Measurements from ENCODE around the gene WDR6. TPM values are rescaled to one million over a fixed set of nuclear protein-coding genes. Genes with fewer than 3 reads are reported as not detected.
"Not testable (repeated sequence)": the region's sequence is repeated elsewhere in the genome, so short reads cannot be mapped to it uniquely, and the experiment has no call there.

WDR6 gene
- polyA plus RNA-seq, 1 donor from 2014 or later: 81.4 TPM

DNA sequence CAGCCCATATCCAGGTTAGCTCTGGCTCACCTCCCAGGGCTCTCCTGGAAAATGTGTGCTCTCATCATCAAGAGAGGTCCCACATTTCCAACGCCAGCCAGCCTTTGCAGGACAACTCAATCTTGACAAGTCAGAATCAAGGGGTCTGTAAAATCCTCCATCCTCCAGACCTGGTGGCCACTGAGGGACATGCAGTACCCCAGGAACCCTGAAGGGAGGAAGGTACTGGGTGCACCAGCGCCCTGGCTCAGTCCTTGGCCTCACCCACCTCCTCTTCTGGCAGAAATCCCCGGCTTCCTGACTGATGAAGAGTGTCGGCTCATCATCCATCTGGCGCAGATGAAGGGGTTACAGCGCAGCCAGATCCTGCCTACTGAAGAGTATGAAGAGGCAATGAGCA lies 6.0 kb upstream of the WDR6 start:
- H3K36me3 Mint-ChIP-seq: no peaks in the 10 kb centered on the region

DNA sequence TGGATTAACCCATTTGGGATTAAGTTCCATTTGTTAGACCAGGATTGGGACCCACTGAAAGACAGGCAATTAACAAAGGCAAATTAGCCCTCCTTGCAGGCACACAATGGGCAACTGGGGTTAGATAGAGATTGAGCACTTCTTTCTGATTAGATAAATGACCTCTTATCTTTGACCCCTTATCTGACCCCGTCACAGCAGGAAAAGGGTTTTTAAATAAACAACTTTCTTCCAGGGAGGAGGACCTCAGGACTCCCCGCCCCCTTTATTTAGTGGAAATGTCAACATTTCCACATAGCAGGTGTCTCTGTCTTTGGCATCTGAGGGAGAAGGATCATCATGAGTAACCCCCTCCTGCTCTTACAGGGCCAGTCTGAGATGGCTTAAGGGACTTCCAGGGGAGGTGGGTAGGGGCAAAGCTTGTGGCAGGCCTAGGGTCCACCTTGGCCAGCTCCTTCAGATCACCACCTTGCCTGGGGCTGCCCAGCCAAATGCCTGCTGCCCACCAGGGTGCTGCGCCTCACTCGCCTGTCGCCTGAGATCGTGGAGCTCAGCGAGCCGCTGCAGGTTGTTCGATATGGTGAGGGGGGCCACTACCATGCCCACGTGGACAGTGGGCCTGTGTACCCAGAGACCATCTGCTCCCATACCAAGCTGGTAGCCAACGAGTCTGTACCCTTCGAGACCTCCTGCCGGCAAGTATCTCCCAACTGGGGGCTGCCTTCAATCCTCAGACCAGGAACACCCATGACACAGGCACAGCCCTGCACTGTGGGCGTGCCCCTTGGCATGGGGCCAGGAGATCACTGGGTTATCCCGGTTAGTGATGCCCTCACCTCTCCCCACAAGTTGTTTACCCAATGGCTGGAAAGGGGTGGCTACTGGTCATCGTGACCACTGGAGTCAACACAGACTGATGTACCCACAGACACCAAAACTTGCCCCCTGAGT lies 2.6 kb upstream of the WDR6 start:
- Mint-ChIP-seq H3K27ac (peak overlapping the region in 1 of 3 donors; percentile 64), H3K27me3 (no peaks in the 10 kb centered on the region), H3K4me1 (peaks cover 13 to 22% (median 20%) of the 10 kb centered on the region in 3 donors), H3K4me3 (peak overlapping the region in 2 of 4 donors; percentile 16 to 65), H3K9me3 (no peaks in the 10 kb centered on the region), H3K36me3 (no peaks in the 10 kb centered on the region)

More for the DNA sequence above, 6.0 kb upstream of the WDR6 start:
- Mint-ChIP-seq H3K4me1 (peaks cover 0 to 1% (median under 1%) of the 10 kb centered on the region in 3 donors), H3K4me3 (peak overlapping the region in 1 of 4 donors; percentile 53), H3K27ac (no peak overlapping the region), H3K9me3 (no peaks in the 10 kb centered on the region), H3K27me3 (no peaks in the 10 kb centered on the region)

DNA sequence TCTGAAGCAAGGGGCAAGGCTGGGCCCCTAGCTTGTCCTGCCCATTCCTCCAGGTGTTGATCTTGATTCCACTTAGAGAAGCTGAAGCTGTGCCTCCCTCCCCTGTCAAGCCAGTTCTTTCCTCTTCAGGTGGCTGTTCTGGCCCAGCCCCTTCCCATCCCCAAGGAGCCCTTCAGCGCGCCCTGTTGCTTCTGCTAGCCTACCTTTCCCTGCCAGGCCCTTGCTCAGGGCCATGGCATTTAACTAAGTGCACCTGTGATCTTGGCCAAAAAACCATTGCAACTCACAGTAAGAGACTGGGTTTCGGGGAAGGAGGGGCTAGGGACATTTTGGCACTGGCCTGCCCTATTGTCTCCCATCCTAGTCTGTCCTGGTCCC lies 1.9 kb upstream of the WDR6 start:
- Mint-ChIP-seq H3K4me1 (peaks cover 13 to 22% (median 20%) of the 10 kb centered on the region in 3 donors), H3K9me3 (no peaks in the 10 kb centered on the region), H3K36me3 (no peaks in the 10 kb centered on the region), H3K27ac (peak overlapping the region in 1 of 3 donors; percentile 64), H3K4me3 (peak overlapping the region in 2 of 4 donors; percentile 16 to 65), H3K27me3 (no peaks in the 10 kb centered on the region)

DNA sequence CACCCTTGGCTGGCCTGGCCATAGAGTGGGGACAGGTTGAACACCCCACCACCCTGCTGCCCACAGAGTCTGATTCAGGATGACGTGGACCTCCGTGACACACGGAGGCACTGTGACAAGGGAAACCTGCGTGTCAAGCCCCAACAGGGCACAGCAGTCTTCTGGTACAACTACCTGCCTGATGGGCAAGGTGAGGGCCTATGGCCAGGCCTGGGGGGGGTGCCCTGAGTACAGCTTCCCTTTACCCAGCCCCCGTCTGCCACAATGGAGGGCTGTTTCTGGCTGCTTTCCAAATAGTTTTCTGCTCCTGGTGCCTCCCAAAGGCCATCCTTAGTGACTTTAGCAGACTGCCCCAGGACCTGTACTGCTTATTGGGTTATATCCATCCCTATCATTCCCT lies 1.2 kb upstream of the WDR6 start:
- no peaks in the 10 kb centered on the region for H3K36me3 Mint-ChIP-seq
- no peaks in the 10 kb centered on the region for H3K27me3 Mint-ChIP-seq
- no peaks in the 10 kb centered on the region for H3K9me3 Mint-ChIP-seq
- peak overlapping the region in 3 of 4 donors; percentile 99 to 100 (median 100) for H3K4me3 Mint-ChIP-seq
- peak overlapping the region in 1 of 3 donors; percentile 4 for H3K27ac Mint-ChIP-seq
- H3K4me1 Mint-ChIP-seq: peaks cover 13 to 22% (median 20%) of the 10 kb centered on the region in 3 donors

DNA sequence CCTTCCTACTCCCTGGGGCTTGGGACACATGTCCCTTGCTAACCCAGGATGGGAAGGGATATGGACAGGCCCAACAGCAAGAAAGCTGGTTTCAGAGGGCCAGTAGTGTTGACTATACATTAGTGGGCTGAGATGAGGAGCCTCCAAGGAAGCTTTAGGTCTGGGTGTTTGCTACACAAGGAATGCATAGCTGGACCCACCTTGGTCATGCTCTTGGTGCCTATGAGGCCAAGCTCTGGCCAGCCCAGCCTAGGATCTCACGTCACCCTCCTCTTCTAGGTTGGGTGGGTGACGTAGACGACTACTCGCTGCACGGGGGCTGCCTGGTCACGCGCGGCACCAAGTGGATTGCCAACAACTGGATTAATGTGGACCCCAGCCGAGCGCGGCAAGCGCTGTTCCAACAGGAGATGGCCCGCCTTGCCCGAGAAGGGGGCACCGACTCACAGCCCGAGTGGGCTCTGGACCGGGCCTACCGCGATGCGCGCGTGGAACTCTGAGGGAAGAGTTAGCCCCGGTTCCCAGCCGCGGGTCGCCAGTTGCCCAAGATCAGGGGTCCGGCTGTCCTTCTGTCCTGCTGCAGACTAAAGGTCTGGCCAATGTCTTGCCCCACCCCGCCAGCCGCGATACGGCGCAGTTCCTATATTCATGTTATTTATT lies 653 bp upstream of the WDR6 start:
- H3K9me3 Mint-ChIP-seq: no peaks in the 10 kb centered on the region
- no peaks in the 10 kb centered on the region for H3K27me3 Mint-ChIP-seq
- no peaks in the 10 kb centered on the region for H3K36me3 Mint-ChIP-seq
- H3K27ac Mint-ChIP-seq: peak overlapping the region; percentile 97 to 99 (median 98)
- H3K4me3 Mint-ChIP-seq: peak overlapping the region; percentile 99 to 100 (median 100)
- peaks cover 13 to 22% (median 20%) of the 10 kb centered on the region in 3 donors for H3K4me1 Mint-ChIP-seq

DNA sequence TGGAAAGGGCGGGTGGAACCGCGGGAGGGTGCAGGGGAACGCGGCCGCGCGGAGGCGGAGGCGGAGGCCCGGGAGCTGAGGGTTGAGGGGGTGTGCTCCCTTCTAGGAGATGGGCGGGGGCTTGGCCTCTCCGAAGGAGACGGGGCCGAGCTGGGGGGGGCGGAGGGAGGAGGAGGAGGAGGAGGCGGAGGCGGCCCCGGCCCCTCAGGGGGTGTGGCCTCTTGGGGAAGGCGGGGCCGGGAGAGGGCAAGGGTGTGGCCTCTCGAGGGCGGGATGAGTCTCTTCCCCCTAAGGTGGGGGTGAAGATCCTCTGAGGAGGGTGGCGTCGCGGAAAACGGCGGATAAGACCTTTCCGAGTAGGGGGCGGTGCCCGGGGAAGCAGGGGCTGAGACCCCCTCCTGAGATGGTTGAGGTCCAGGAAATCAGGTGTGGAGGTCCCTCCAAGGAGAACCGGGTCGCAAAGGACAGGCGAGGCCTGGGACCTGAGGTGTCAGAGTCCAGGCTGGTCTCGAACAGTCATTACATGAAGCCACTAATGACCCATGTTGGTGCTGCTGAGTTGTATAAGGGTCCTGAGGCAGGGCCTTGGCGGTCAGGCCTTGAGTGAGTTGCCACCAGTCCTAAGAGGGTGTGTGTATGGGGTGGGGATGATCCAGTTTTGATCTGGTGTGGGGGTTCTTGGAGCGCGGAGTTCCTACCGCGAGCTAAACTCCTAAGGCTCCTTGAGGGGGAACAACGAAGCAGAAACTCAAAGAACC lies 759 bp downstream of the WDR6 start:
- Mint-ChIP-seq H3K36me3 (no peaks in the 10 kb centered on the region), H3K9me3 (no peaks in the 10 kb centered on the region), H3K4me3 (peak overlapping the region; percentile 99 to 100 (median 100)), H3K27ac (peak overlapping the region; percentile 97 to 99 (median 98)), H3K4me1 (peaks cover 17 to 26% (median 20%) of the 10 kb centered on the region in 3 donors), H3K27me3 (no peaks in the 10 kb centered on the region)

DNA sequence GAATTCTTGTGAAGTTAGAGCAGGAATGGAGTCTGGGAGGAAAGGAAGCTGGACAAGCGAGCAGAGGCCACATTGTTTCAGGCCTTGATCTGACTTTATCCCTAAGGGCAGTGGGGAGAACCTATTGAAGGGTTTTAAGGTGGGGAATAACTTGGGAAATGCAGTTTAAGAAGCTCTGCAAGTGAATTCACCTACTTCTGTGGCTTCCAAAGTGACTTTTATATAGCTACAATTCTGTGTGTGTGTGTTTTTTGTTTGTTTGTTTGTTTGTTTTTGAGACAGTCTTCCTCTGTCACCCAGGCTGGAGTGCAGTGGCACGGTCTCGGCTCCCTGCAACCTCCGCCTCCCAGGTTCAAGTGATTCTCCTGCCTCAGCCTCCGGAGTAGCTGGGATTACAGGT lies 1.4 kb downstream of the WDR6 start:
- Mint-ChIP-seq H3K4me1 (peaks cover 17 to 26% (median 20%) of the 10 kb centered on the region in 3 donors), H3K27ac (peak overlapping the region in 2 of 3 donors; percentile 97 to 99), H3K4me3 (peak overlapping the region; percentile 89 to 100 (median 100))
- H3K9me3 Mint-ChIP-seq, H3K27me3 Mint-ChIP-seq, H3K36me3 Mint-ChIP-seq: not testable (repeated sequence)

DNA sequence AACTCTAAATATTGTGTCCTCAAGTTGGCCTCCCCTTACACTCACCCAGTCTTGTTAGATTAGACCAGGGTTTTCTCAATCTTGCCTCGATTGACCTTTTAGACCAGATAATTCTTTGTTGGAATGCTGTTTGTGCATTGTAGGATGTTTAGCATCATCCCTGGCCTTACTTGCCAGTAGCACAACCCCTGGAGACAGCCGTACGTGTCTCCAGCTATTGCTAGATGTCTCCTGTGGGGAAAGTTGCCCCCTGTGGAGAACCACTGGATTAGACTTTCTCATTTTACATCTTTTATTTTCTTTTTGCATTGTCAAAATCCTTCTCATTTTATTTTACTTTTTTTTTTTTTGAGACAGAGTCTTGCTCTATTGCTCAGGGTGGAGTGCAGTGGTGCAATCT lies 2.2 kb downstream of the WDR6 start:
- Mint-ChIP-seq H3K4me3 (peak overlapping the region in 3 of 4 donors; percentile 4 to 99 (median 81)), H3K27ac (no peak overlapping the region), H3K9me3 (no peaks in the 10 kb centered on the region), H3K4me1 (peaks cover 17 to 26% (median 25%) of the 10 kb centered on the region in 3 donors), H3K36me3 (no peaks in the 10 kb centered on the region), H3K27me3 (no peaks in the 10 kb centered on the region)

DNA sequence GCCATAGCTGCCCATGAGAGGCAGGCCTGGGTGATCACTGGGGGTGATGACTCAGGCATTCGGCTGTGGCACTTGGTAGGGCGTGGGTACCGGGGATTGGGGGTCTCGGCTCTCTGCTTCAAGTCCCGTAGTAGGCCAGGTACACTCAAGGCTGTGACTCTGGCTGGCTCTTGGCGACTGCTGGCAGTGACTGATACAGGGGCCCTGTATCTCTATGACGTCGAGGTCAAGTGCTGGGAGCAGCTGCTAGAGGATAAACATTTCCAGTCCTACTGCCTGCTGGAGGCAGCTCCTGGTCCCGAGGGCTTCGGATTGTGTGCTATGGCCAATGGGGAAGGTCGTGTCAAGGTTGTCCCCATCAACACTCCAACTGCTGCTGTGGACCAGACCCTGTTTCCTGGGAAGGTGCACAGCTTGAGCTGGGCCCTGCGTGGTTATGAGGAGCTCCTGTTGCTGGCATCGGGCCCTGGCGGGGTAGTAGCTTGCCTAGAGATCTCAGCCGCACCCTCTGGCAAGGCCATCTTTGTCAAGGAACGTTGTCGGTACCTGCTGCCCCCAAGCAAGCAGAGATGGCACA lies 5.3 kb downstream of the WDR6 start:
- peaks cover 12 to 24% (median 17%) of the 10 kb centered on the region in 3 donors for H3K4me1 Mint-ChIP-seq
- no peaks in the 10 kb centered on the region for H3K27me3 Mint-ChIP-seq
- no peaks in the 10 kb centered on the region for H3K36me3 Mint-ChIP-seq
- H3K27ac Mint-ChIP-seq: peak overlapping the region in 2 of 3 donors; percentile 47 to 51
- H3K4me3 Mint-ChIP-seq: peak overlapping the region in 2 of 4 donors; percentile 42 to 58
- H3K9me3 Mint-ChIP-seq: no peaks in the 10 kb centered on the region

DNA sequence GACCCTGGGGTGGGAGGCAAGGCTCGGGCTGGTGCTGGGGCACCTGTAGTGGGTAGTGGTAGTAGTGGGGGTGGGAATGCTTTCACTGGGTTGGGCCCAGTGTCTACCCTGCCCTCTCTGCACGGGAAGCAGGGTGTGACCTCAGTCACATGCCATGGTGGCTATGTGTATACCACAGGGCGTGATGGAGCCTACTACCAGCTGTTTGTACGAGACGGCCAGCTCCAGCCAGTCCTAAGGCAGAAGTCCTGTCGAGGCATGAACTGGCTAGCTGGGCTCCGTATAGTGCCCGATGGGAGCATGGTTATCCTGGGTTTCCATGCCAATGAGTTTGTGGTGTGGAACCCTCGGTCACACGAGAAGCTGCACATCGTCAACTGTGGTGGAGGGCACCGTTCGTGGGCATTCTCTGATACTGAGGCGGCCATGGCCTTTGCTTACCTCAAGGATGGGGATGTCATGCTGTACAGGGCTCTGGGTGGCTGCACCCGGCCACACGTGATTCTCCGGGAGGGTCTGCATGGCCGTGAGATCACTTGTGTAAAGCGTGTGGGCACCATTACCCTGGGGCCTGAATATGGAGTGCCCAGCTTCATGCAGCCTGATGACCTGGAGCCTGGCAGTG lies 6.0 kb downstream of the WDR6 start:
- no peaks in the 10 kb centered on the region for H3K9me3 Mint-ChIP-seq
- H3K27me3 Mint-ChIP-seq: no peaks in the 10 kb centered on the region
- peak overlapping the region in 2 of 3 donors; percentile 47 to 84 for H3K27ac Mint-ChIP-seq
- H3K4me3 Mint-ChIP-seq: no peak overlapping the region
- peaks cover 8 to 20% (median 13%) of the 10 kb centered on the region in 3 donors for H3K4me1 Mint-ChIP-seq
- no peaks in the 10 kb centered on the region for H3K36me3 Mint-ChIP-seq

DNA sequence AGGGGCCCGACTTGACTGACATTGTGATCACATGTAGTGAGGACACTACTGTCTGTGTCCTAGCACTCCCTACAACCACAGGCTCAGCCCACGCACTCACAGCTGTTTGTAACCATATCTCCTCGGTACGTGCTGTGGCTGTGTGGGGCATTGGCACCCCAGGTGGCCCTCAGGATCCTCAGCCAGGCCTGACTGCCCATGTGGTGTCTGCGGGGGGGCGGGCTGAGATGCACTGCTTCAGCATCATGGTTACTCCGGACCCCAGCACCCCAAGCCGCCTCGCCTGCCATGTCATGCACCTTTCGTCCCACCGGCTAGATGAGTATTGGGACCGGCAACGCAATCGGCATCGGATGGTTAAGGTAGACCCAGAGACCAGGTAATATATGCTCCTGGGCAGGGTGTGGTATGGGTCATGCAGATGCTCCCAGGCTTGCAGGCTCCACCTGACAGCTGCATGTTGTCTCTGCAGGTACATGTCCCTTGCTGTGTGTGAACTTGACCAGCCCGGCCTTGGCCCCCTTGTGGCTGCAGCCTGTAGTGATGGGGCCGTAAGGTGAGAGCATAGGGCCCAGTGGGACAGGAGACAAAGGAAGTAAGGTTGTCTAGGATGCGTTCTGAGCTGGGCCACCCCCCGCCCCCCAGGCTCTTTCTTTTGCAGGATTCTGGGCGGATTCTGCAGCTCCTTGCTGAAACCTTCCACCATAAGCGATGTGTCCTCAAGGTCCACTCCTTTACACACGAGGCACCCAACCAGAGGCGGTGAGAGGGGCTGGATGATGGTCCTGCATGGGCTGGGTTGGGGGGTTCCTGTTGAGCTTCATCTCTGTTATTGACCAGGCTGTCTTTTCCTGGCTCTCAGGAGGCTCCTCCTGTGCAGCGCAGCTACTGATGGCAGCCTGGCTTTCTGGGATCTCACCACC lies 6.8 kb downstream of the WDR6 start:
- peak overlapping the region in 1 of 4 donors; percentile 76 for H3K4me3 Mint-ChIP-seq
- H3K9me3 Mint-ChIP-seq: no peaks in the 10 kb centered on the region
- no peaks in the 10 kb centered on the region for H3K36me3 Mint-ChIP-seq
- peaks cover 10 to 13% (median 13%) of the 10 kb centered on the region in 3 donors for H3K4me1 Mint-ChIP-seq
- no peaks in the 10 kb centered on the region for H3K27me3 Mint-ChIP-seq
- H3K27ac Mint-ChIP-seq: peak overlapping the region in 1 of 3 donors; percentile 84

DNA sequence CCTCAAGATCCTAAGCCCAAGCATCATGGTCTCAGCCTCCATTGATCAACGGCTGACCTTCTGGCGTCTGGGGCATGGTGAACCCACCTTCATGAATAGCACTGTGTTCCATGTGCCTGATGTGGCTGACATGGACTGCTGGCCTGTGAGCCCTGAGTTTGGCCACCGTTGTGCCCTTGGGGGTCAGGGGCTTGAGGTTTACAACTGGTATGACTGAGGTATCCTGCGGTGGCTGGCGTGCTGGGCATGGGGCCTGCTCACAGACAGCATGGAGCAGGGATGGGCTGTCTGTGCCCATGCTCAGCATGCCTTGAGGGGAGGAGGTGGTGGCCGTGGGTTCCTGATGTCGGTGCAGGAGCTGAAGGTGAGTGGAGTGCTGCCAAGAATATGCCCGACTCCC lies 7.9 kb downstream of the WDR6 start:
- Mint-ChIP-seq H3K4me1 (peaks cover 10 to 19% (median 11%) of the 10 kb centered on the region in 3 donors), H3K9me3 (no peaks in the 10 kb centered on the region), H3K4me3 (peak overlapping the region in 2 of 4 donors; percentile 67 to 92), H3K27ac (peak overlapping the region in 1 of 3 donors; percentile 84), H3K36me3 (no peaks in the 10 kb centered on the region), H3K27me3 (no peaks in the 10 kb centered on the region)

DNA sequence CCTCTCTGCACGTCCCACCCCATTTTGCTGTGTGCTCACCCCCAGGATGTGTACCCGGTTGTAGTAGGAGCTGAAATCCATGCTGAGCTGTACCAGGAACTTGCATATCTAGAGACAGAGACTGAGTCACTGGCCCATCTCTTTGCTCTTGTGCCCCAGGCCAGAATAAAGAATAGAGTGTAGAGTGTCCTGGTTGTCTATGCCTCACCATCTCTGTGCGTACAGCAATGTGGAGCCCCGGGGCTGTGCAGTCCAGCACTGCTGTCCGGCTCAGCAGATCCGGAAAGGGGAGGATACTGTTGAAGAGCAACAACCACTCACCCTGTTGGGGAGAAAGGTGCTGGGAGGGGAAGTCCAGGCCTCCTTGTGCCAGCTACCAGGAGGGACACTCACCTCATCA lies 8.6 kb downstream of the WDR6 start:
- H3K27me3 Mint-ChIP-seq: no peaks in the 10 kb centered on the region
- H3K9me3 Mint-ChIP-seq: no peaks in the 10 kb centered on the region
- peak overlapping the region in 2 of 3 donors; percentile 10 to 96 for H3K27ac Mint-ChIP-seq
- peak overlapping the region in 3 of 4 donors; percentile 50 to 92 (median 66) for H3K4me3 Mint-ChIP-seq
- H3K36me3 Mint-ChIP-seq: no peaks in the 10 kb centered on the region
- H3K4me1 Mint-ChIP-seq: peaks cover 10 to 22% (median 14%) of the 10 kb centered on the region in 3 donors

Measured in IgD-negative memory B cell (primary cell).